Neural progenitor cell (in vitro differentiated cells): Measurements from ENCODE around the gene KAZN. TPM values are rescaled to one million over a fixed set of nuclear protein-coding genes. Genes with fewer than 3 reads are reported as not detected.

Experiments used
- DNase-seq: peaks from one replicate; pipeline ENCODE4 v3.0.0-alpha.2; 2016; ENCODE audit warnings: low spot score
- H2AFZ ChIP-seq: fragments of 200-600 bp; sonication (generic); replicated peaks from 2 replicates; pipeline ENCODE4 v1.6.1; 2016; ENCODE audit warnings: antibody characterized with exemption
- H3F3A ChIP-seq: fragments of 200-600 bp; sonication (generic); 2 replicates; pipeline ENCODE4 v1.6.1; 2016; ENCODE audit warnings: antibody characterized with exemption, low read depth
- H3K27ac ChIP-seq: fragments of 200-600 bp; sonication (generic); 2 replicates; pipeline ENCODE4 v1.5.1; 2016; ENCODE audit warnings: mild to moderate bottlenecking
- H3K27me3 ChIP-seq: fragments of 200-600 bp; sonication (generic); 2 replicates; pipeline ENCODE4 v1.6.1; 2016; ENCODE audit warnings: mild to moderate bottlenecking, moderate library complexity
- H3K36me3 ChIP-seq: fragments of 200-600 bp; sonication (generic); 2 replicates; pipeline ENCODE4 v1.5.1; 2016
- H3K4me1 ChIP-seq: fragments of 200-600 bp; sonication (generic); 2 replicates; pipeline ENCODE4 v1.6.1; 2016; ENCODE audit warnings: mixed run types
- H3K4me2 ChIP-seq: fragments of 200-600 bp; sonication (generic); 2 replicates; pipeline ENCODE4 v1.6.1; 2016
- H3K4me3 ChIP-seq: fragments of 200-600 bp; sonication (generic); 2 replicates; pipeline ENCODE4 v1.5.1; 2016
- H3K79me2 ChIP-seq: fragments of 200-600 bp; sonication (generic); 2 replicates; pipeline ENCODE4 v1.6.1; 2016; ENCODE audit warnings: low read depth
- H3K9ac ChIP-seq: fragments of 200-600 bp; sonication (generic); 2 replicates; pipeline ENCODE4 v1.6.1; 2016
- H3K9me3 ChIP-seq: fragments of 200-600 bp; sonication (generic); 2 replicates; pipeline ENCODE4 v1.5.1; 2016; ENCODE audit warnings: low read depth
- H4K20me1 ChIP-seq: fragments of 200-600 bp; sonication (generic); 2 replicates; pipeline ENCODE4 v1.6.1; 2016; ENCODE audit warnings: low read depth
- H3K27ac Mint-ChIP-seq: 3 replicates; pipeline ENCODE4 v1.8.0; 2021; ENCODE audit warnings: mixed read lengths
- H3K27me3 Mint-ChIP-seq: 2 replicates; pipeline ENCODE4 v1.8.0; 2022; ENCODE audit warnings: low read depth, mild to moderate bottlenecking, inconsistent platforms, moderate library complexity, mixed read lengths; ENCODE audit not compliant: insufficient read depth
- H3K36me3 Mint-ChIP-seq: 3 replicates; pipeline ENCODE4 v1.8.0; 2021; ENCODE audit warnings: mixed read lengths
- H3K4me1 Mint-ChIP-seq: 3 replicates; pipeline ENCODE4 v1.8.0; 2021; ENCODE audit warnings: mixed read lengths
- H3K4me3 Mint-ChIP-seq: 3 replicates; pipeline ENCODE4 v1.8.0; 2021; ENCODE audit warnings: mild to moderate bottlenecking, moderate library complexity, mixed read lengths
- H3K9me3 Mint-ChIP-seq: 3 replicates; pipeline ENCODE4 v1.8.0; 2020; ENCODE audit warnings: mixed read lengths
- CTCF ChIP-seq: fragments of 200-600 bp; sonication (generic); IDR thresholded peaks from 2 replicates; pipeline ENCODE4 v1.5.1; 2017; ENCODE audit warnings: antibody characterized with exemption, mild to moderate bottlenecking
- EZH2 ChIP-seq: fragments of 200-600 bp; sonication (generic); IDR thresholded peaks from 2 replicates; pipeline ENCODE4 v1.6.1; 2017; ENCODE audit warnings: antibody characterized with exemption, mild to moderate bottlenecking, moderate library complexity
- EZH2phosphoT487 ChIP-seq: fragments of 200-600 bp; sonication (generic); IDR thresholded peaks from 2 replicates; pipeline ENCODE4 v1.6.1; 2017; ENCODE audit warnings: antibody characterized with exemption
- total RNA-seq: library from RNA; depleted of rRNA; stranded (reverse); fragments of >200 nt; gene quantifications from 2 replicates; pipeline ENCODE4 v1.2.3, GENCODE V29; 2015; ENCODE audit warnings: low replicate concordance

The KAZN gene
- total RNA-seq, 1 donor from 2014 or later: 6.1 TPM

GRCh38 chr1:15167386-15167785, 568.9 kb downstream of the KAZN start:
- H3K27me3 Mint-ChIP-seq: peaks cover 6% of the 10 kb centered on the region

More at GRCh38 chr1:15167386-15167785, 568.9 kb downstream of the KAZN start:
- no peak overlapping the region for H3K9ac ChIP-seq
- no peak for DNase-seq
- H3K4me2 ChIP-seq: no peak overlapping the region
- H2AFZ ChIP-seq: no peak overlapping the region
- no peaks in the 10 kb centered on the region for H3K27me3 ChIP-seq
- no peaks in the 10 kb centered on the region for H3K9me3 ChIP-seq
- H3K4me1 ChIP-seq: no peaks in the 10 kb centered on the region
- no peaks in the 10 kb centered on the region for H3K79me2 ChIP-seq
- TF ChIP-seq CTCF: no peak
- TF ChIP-seq EZH2phosphoT487: no peak
- no peak for TF ChIP-seq EZH2
- H3K4me3 Mint-ChIP-seq: no peak overlapping the region
- peaks cover 3% of the 10 kb centered on the region for H3K36me3 Mint-ChIP-seq
- H3K4me1 Mint-ChIP-seq: peaks cover 15% of the 10 kb centered on the region
- no peak overlapping the region for H3K27ac Mint-ChIP-seq
- H3K4me3 ChIP-seq: no peak overlapping the region
- no peaks in the 10 kb centered on the region for H4K20me1 ChIP-seq
- no peaks in the 10 kb centered on the region for H3F3A ChIP-seq
- no peak overlapping the region for H3K27ac ChIP-seq
- H3K9me3 Mint-ChIP-seq: no peaks in the 10 kb centered on the region
- H3K36me3 ChIP-seq: no peaks in the 10 kb centered on the region
